HepG2 (cell line): ENCODE results near the gene AIF1. TPM values are rescaled to one million over a fixed set of nuclear protein-coding genes. Genes with fewer than 3 reads are reported as not detected.

Source experiments
- ASH2L ChIP-seq: fragments of 300-600, 200-600 bp; sonication (generic); IDR thresholded peaks from 2 replicates; pipeline ENCODE4 v1.7.0; 2017; ENCODE audit warnings: low read depth, mild to moderate bottlenecking, moderate library complexity, mixed read lengths, low read length; ENCODE audit not compliant: insufficient read length
- GZF1 ChIP-seq: sonication (generic); formaldehyde crosslinking; IDR thresholded peaks from 2 replicates; pipeline ENCODE4 v1.5.1; 2020; ENCODE audit warnings: mild to moderate bottlenecking, missing genetic modification reagents
- HOXD1 ChIP-seq: sonication (generic); formaldehyde crosslinking; IDR thresholded peaks from 2 replicates; pipeline ENCODE4 v1.5.0; 2020; ENCODE audit warnings: missing genetic modification reagents
- NR2C2 ChIP-seq: sonication (generic); formaldehyde crosslinking; IDR thresholded peaks from 2 replicates; pipeline ENCODE4 v1.4.0; 2020; ENCODE audit warnings: missing genetic modification reagents, mild to moderate bottlenecking, moderate library complexity, borderline replicate concordance
- RCOR2 ChIP-seq: IDR thresholded peaks from 2 replicates; pipeline ENCODE4 v1.6.1; 2016; ENCODE audit warnings: missing biosample characterization, missing genetic modification reagents
- SALL1 ChIP-seq: sonication (generic); formaldehyde crosslinking; IDR thresholded peaks from 2 replicates; pipeline ENCODE4 v1.8.0; 2022; ENCODE audit warnings: mild to moderate bottlenecking, missing genetic modification reagents
- WIZ ChIP-seq: sonication (generic); formaldehyde crosslinking; IDR thresholded peaks from 2 replicates; pipeline ENCODE4 v1.5.1; 2020; ENCODE audit warnings: mild to moderate bottlenecking, missing genetic modification reagents
- ZNF567 ChIP-seq: sonication (generic); formaldehyde crosslinking; IDR thresholded peaks from 2 replicates; pipeline ENCODE4 v1.8.1; 2023; ENCODE audit warnings: mild to moderate bottlenecking, missing genetic modification reagents, borderline replicate concordance
- ZNF572 ChIP-seq: sonication (generic); formaldehyde crosslinking; IDR thresholded peaks from 2 replicates; pipeline ENCODE4 v1.5.1; 2020; ENCODE audit warnings: mild to moderate bottlenecking, missing genetic modification reagents
- ZNF850 ChIP-seq: sonication (generic); formaldehyde crosslinking; conservative IDR thresholded peaks from 2 replicates; pipeline ENCODE4 v1.9.0; 2021; ENCODE audit warnings: mild to moderate bottlenecking, missing genetic modification reagents
- ZSCAN12 ChIP-seq: sonication (generic); formaldehyde crosslinking; IDR thresholded peaks from 2 replicates; pipeline ENCODE4 v1.9.0; 2021; ENCODE audit warnings: mild to moderate bottlenecking, missing genetic modification reagents
- polyA plus RNA-seq, 8 experiments: library from polyadenylated mRNA; depleted of rRNA in 3 of 8; stranded (reverse) in 7 of 8; unstranded in 1 of 8; fragments of >200 nt; fragmentation: Illumina TruSeq in 4 of 8; extraction: Trizol in 4 of 8; gene quantifications; 2 replicates each; pipeline versions ENCODE4 v1.2.1 to v1.2.3, GENCODE V29; 2011 to 2016; ENCODE audit warnings: low read depth in 4 of 8, missing spikeins in 1 of 8, mixed read lengths in 1 of 8; ENCODE audit not compliant: insufficient read depth in 1 of 8
- total RNA-seq, 5 experiments: library from RNA; depleted of rRNA; stranded (reverse); fragments of >200 nt; fragmentation: Illumina TruSeq; extraction: Trizol; gene quantifications; 2 replicates each; pipeline ENCODE4 v1.2.3, GENCODE V29; 2016; ENCODE audit warnings: low read depth in 1 of 5
- TF ChIP-seq, protein P1 (sequence below): sonication (generic); formaldehyde crosslinking; IDR thresholded peaks from 2 replicates; pipeline ENCODE4 v1.5.1; 2020; ENCODE audit warnings: missing genetic modification reagents, mild to moderate bottlenecking, borderline replicate concordance
- TF ChIP-seq, protein P2 (sequence below): sonication (generic); formaldehyde crosslinking; IDR thresholded peaks from 2 replicates; pipeline ENCODE4 v1.4.0; 2020; ENCODE audit warnings: mild to moderate bottlenecking, missing genetic modification reagents, borderline replicate concordance
- TF ChIP-seq, protein P3 (sequence below): sonication (generic); formaldehyde crosslinking; IDR thresholded peaks from 2 replicates; pipeline ENCODE4 v1.4.0; 2020; ENCODE audit warnings: missing genetic modification reagents
- TF ChIP-seq, protein P4 (sequence below), 2 experiments: fragments of 450-650 bp in 1 of 2; sonication (generic) in 1 of 2; formaldehyde crosslinking; IDR thresholded peaks; 2 replicates each; pipeline versions ENCODE4 v1.5.0 to v1.8.0; 2020 to 2022; ENCODE audit warnings: mild to moderate bottlenecking in 1 of 2, missing genetic modification reagents in 1 of 2
- TF ChIP-seq, protein P5 (sequence below), 2 experiments: sonication (generic) in 1 of 2; formaldehyde crosslinking in 1 of 2; IDR thresholded peaks; 2 replicates each; pipeline versions ENCODE4 v1.4.0 to v1.6.1; 2016 to 2020; ENCODE audit warnings: borderline replicate concordance in 1 of 2, low read depth in 1 of 2, mild to moderate bottlenecking in 1 of 2, missing genetic modification reagents in 1 of 2

AIF1 gene
- total and polyA plus RNA-seq, 2 of the 13 experiments (the other 11 are each of a cell fraction or from before 2014, with no cell fraction given): 1.5 TPM; not detected in 1

DNA sequence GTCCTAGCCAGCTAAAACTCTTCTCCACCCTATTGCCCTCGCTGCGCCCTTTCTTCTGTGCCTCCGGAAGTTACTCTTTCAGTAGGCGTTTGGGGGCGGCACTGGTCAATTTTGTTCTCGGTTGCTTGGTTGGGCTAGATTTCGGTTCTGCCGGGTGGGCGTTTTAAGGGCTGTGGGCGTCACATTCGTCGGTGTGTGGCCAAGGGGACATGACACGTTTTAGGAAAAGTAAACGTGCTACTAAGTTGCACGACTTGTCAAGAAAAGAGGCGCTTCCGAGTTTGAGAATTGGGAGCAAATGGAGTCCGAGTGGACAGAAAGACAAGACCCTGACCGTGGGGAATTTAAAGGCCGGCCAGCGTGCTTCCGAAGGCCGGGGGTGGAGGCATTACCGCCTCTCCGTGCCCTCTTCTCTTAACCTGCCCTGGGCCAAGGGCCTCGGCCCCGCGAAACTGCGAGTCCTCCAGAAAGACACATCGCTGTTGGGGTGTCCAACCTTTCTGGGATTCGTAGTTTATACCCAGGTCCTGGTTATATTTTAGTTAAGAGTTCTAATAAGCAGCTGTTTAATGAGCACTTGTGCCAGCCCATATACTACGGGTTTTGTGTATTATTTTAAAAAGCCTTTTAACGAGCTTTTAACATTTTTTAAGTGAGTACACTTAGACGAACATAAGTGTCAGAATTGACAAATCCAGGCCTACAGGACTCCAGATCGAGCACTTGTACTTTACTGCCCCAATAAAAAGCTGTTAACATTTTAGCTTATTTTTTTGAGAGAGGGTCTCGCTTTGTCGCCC is 38.1 kb downstream of the AIF1 start (continued):
- TF ChIP-seq, protein P1, sequence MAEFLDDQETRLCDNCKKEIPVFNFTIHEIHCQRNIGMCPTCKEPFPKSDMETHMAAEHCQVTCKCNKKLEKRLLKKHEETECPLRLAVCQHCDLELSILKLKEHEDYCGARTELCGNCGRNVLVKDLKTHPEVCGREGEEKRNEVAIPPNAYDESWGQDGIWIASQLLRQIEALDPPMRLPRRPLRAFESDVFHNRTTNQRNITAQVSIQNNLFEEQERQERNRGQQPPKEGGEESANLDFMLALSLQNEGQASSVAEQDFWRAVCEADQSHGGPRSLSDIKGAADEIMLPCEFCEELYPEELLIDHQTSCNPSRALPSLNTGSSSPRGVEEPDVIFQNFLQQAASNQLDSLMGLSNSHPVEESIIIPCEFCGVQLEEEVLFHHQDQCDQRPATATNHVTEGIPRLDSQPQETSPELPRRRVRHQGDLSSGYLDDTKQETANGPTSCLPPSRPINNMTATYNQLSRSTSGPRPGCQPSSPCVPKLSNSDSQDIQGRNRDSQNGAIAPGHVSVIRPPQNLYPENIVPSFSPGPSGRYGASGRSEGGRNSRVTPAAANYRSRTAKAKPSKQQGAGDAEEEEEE: no peak
- TF ChIP-seq ZNF850 (CRISPR knock-in tag) (peak; percentile 45; the same call in 1 of the 2 replicates), HOXD1 (no peak; the same call in none of the 2 replicates), RCOR2 (no peak), ZSCAN12 (no peak), WIZ (CRISPR knock-in tag) (no peak), ZNF567 (CRISPR knock-in tag) (no peak), ASH2L (peak; percentile 44), NR2C2 (CRISPR knock-in tag) (peak; percentile 76; the same call in 1 of the 2 replicates), SALL1 (peak; percentile 53), GZF1 (CRISPR knock-in tag) (peak; percentile 75; the same call in 1 of the 2 replicates), ZNF572 (CRISPR knock-in tag) (peak; percentile 72)
- TF ChIP-seq, protein P2, sequence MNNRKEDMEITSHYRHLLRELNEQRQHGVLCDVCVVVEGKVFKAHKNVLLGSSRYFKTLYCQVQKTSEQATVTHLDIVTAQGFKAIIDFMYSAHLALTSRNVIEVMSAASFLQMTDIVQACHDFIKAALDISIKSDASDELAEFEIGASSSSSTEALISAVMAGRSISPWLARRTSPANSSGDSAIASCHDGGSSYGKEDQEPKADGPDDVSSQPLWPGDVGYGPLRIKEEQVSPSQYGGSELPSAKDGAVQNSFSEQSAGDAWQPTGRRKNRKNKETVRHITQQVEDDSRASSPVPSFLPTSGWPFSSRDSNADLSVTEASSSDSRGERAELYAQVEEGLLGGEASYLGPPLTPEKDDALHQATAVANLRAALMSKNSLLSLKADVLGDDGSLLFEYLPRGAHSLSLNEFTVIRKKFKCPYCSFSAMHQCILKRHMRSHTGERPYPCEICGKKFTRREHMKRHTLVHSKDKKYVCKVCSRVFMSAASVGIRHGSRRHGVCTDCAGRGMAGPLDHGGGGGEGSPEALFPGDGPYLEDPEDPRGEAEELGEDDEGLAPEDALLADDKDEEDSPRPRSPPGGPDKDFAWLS (CRISPR knock-in tag): no peak
- TF ChIP-seq, protein P3, sequence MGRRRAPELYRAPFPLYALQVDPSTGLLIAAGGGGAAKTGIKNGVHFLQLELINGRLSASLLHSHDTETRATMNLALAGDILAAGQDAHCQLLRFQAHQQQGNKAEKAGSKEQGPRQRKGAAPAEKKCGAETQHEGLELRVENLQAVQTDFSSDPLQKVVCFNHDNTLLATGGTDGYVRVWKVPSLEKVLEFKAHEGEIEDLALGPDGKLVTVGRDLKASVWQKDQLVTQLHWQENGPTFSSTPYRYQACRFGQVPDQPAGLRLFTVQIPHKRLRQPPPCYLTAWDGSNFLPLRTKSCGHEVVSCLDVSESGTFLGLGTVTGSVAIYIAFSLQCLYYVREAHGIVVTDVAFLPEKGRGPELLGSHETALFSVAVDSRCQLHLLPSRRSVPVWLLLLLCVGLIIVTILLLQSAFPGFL (CRISPR knock-in tag): no peak
- TF ChIP-seq, protein P4, sequence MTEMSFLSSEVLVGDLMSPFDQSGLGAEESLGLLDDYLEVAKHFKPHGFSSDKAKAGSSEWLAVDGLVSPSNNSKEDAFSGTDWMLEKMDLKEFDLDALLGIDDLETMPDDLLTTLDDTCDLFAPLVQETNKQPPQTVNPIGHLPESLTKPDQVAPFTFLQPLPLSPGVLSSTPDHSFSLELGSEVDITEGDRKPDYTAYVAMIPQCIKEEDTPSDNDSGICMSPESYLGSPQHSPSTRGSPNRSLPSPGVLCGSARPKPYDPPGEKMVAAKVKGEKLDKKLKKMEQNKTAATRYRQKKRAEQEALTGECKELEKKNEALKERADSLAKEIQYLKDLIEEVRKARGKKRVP (CRISPR knock-in tag; IDR thresholded peaks at IDR 0.05): no peak
- TF ChIP-seq, protein P5, sequence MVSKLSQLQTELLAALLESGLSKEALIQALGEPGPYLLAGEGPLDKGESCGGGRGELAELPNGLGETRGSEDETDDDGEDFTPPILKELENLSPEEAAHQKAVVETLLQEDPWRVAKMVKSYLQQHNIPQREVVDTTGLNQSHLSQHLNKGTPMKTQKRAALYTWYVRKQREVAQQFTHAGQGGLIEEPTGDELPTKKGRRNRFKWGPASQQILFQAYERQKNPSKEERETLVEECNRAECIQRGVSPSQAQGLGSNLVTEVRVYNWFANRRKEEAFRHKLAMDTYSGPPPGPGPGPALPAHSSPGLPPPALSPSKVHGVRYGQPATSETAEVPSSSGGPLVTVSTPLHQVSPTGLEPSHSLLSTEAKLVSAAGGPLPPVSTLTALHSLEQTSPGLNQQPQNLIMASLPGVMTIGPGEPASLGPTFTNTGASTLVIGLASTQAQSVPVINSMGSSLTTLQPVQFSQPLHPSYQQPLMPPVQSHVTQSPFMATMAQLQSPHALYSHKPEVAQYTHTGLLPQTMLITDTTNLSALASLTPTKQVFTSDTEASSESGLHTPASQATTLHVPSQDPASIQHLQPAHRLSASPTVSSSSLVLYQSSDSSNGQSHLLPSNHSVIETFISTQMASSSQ (IDR thresholded peaks at IDR 0.05; ENCODE audit: low read depth): peak; percentile 50
- TF ChIP-seq, protein P5 (CRISPR knock-in tag; IDR thresholded peaks at IDR 0.05; ENCODE audit: borderline replicate concordance): no peak; the same call in 1 of the 2 replicates
